ENCODE data around the gene AQR. TPM values are rescaled to one million over a fixed set of nuclear protein-coding genes. Genes with fewer than 3 reads are reported as not detected.

The AQR gene
- total RNA-seq, 1 donor from 2014 or later: 28.5 TPM

GRCh38 chr15:34889476-34889875, 80.1 kb downstream of the AQR start:
- Mint-ChIP-seq H3K4me1 (ENCODE audit: unreplicated experiment) (peaks cover 22% of the 10 kb centered on the region), H3K27me3 (ENCODE audit: unreplicated experiment) (no peaks in the 10 kb centered on the region), H3K27ac (ENCODE audit: unreplicated experiment) (no peak overlapping the region), H3K36me3 (ENCODE audit: unreplicated experiment) (peaks cover 61% of the 10 kb centered on the region), H3K9me3 (ENCODE audit: unreplicated experiment) (peaks cover 17% of the 10 kb centered on the region), H3K4me3 (ENCODE audit: unreplicated experiment) (no peak overlapping the region)
- TF ChIP-seq CTCF (IDR thresholded peaks at IDR 0.05): no peak
- no peak for DNase-seq (ENCODE audit: extremely low spot score, unreplicated experiment)

- no peaks in the 10 kb centered on the region for H3K9me3 Mint-ChIP-seq (ENCODE audit: unreplicated experiment)
- TF ChIP-seq CTCF (IDR thresholded peaks at IDR 0.05): no peak
- no peaks in the 10 kb centered on the region for H3K27me3 Mint-ChIP-seq (ENCODE audit: unreplicated experiment)
- H3K4me3 Mint-ChIP-seq (ENCODE audit: unreplicated experiment): no peak overlapping the region
- DNase-seq (ENCODE audit: extremely low spot score, unreplicated experiment): no peak
- H3K36me3 Mint-ChIP-seq (ENCODE audit: unreplicated experiment): peaks cover 47% of the 10 kb centered on the region
- peaks cover 19% of the 10 kb centered on the region for H3K4me1 Mint-ChIP-seq (ENCODE audit: unreplicated experiment)
- no peak overlapping the region for H3K27ac Mint-ChIP-seq (ENCODE audit: unreplicated experiment)
Measured at GRCh38 chr15:34886134-34886533, 83.4 kb downstream of the AQR start.

GRCh38 chr15:34883633-34884032, 85.9 kb downstream of the AQR start:
- H3K4me1 Mint-ChIP-seq (ENCODE audit: unreplicated experiment): peaks cover 9% of the 10 kb centered on the region
- H3K9me3 Mint-ChIP-seq (ENCODE audit: unreplicated experiment): no peaks in the 10 kb centered on the region
- H3K27ac Mint-ChIP-seq (ENCODE audit: unreplicated experiment): no peak overlapping the region
- TF ChIP-seq CTCF (IDR thresholded peaks at IDR 0.05): no peak
- H3K36me3 Mint-ChIP-seq (ENCODE audit: unreplicated experiment): peaks cover 51% of the 10 kb centered on the region
- no peak for DNase-seq (ENCODE audit: extremely low spot score, unreplicated experiment)
- H3K4me3 Mint-ChIP-seq (ENCODE audit: unreplicated experiment): no peak overlapping the region
- no peaks in the 10 kb centered on the region for H3K27me3 Mint-ChIP-seq (ENCODE audit: unreplicated experiment)

GRCh38 chr15:34883042-34883441, 86.5 kb downstream of the AQR start:
- no peaks in the 10 kb centered on the region for H3K9me3 Mint-ChIP-seq (ENCODE audit: unreplicated experiment)
- H3K27ac Mint-ChIP-seq (ENCODE audit: unreplicated experiment): no peak overlapping the region
- no peak for DNase-seq (ENCODE audit: extremely low spot score, unreplicated experiment)
- H3K27me3 Mint-ChIP-seq (ENCODE audit: unreplicated experiment): no peaks in the 10 kb centered on the region
- H3K4me1 Mint-ChIP-seq (ENCODE audit: unreplicated experiment): peaks cover 9% of the 10 kb centered on the region
- no peak overlapping the region for H3K4me3 Mint-ChIP-seq (ENCODE audit: unreplicated experiment)
- peaks cover 54% of the 10 kb centered on the region for H3K36me3 Mint-ChIP-seq (ENCODE audit: unreplicated experiment)
- no peak for TF ChIP-seq CTCF (IDR thresholded peaks at IDR 0.05)

GRCh38 chr15:34879107-34879506, 90.4 kb downstream of the AQR start:
- DNase-seq (ENCODE audit: extremely low spot score, unreplicated experiment): no peak
- H3K9me3 Mint-ChIP-seq (ENCODE audit: unreplicated experiment): peaks cover 5% of the 10 kb centered on the region
- no peak overlapping the region for H3K27ac Mint-ChIP-seq (ENCODE audit: unreplicated experiment)
- peaks cover 51% of the 10 kb centered on the region for H3K36me3 Mint-ChIP-seq (ENCODE audit: unreplicated experiment)
- no peak overlapping the region for H3K4me3 Mint-ChIP-seq (ENCODE audit: unreplicated experiment)
- H3K4me1 Mint-ChIP-seq (ENCODE audit: unreplicated experiment): no peaks in the 10 kb centered on the region
- no peak for TF ChIP-seq CTCF (IDR thresholded peaks at IDR 0.05)
- no peaks in the 10 kb centered on the region for H3K27me3 Mint-ChIP-seq (ENCODE audit: unreplicated experiment)

Measured in osteocyte (in vitro differentiated cells).